Loucy (cell line): Measurements from ENCODE around the gene TELO2.

ENCODE experiments used
- H2AFZ ChIP-seq: fragments of 200-600 bp; sonication (generic); 2 replicates; pipeline ENCODE4 v1.6.0; 2016; ENCODE audit warnings: antibody characterized with exemption, mild to moderate bottlenecking, low read length, moderate library complexity
- H3F3A ChIP-seq: fragments of 200-600 bp; 2 replicates; pipeline ENCODE4 v1.6.0; 2016; ENCODE audit warnings: antibody characterized with exemption, low read depth, mild to moderate bottlenecking
- H3K27me3 ChIP-seq: fragments of 200-600 bp; sonication (generic); 2 replicates; pipeline ENCODE4 v1.6.1; 2014; ENCODE audit warnings: low read length, mild to moderate bottlenecking; ENCODE audit not compliant: insufficient read depth, poor library complexity, severe bottlenecking
- H3K36me3 ChIP-seq: fragments of 200-600 bp; sonication (generic); 2 replicates; pipeline ENCODE4 v1.6.1; 2016; ENCODE audit warnings: low read length; ENCODE audit not compliant: insufficient read depth
- H3K4me1 ChIP-seq: fragments of 200-600 bp; sonication (generic); 2 replicates; pipeline ENCODE4 v1.5.1; 2014; ENCODE audit warnings: low read length, mild to moderate bottlenecking; ENCODE audit not compliant: insufficient read depth, poor library complexity, severe bottlenecking
- H3K4me2 ChIP-seq: fragments of 200-600 bp; sonication (generic); 2 replicates; pipeline ENCODE4 v1.6.0; 2014; ENCODE audit warnings: antibody characterized with exemption, low read length, low read depth, mild to moderate bottlenecking; ENCODE audit not compliant: poor library complexity, severe bottlenecking
- H3K4me3 ChIP-seq: fragments of 200-600 bp; sonication (generic); 2 replicates; pipeline ENCODE4 v1.5.1; 2014; ENCODE audit warnings: low read length, mild to moderate bottlenecking, mixed read lengths; ENCODE audit not compliant: poor library complexity, severe bottlenecking
- H3K79me2 ChIP-seq: fragments of 200-600 bp; sonication (generic); 2 replicates; pipeline ENCODE4 v1.6.1; 2014; ENCODE audit warnings: low read length; ENCODE audit not compliant: insufficient read depth
- H3K9ac ChIP-seq: fragments of 200-600 bp; sonication (generic); 2 replicates; pipeline ENCODE4 v1.6.0; 2014; ENCODE audit warnings: mild to moderate bottlenecking, low read depth, low read length, moderate library complexity; ENCODE audit not compliant: poor library complexity, severe bottlenecking
- H3K9me2 ChIP-seq: fragments of 200-600 bp; sonication (generic); replicated peaks from 2 replicates; pipeline ENCODE4 v1.6.1; 2016; ENCODE audit warnings: low read depth, low read length, mixed read lengths
- H3K9me3 ChIP-seq: fragments of 200-600 bp; sonication (generic); 2 replicates; pipeline ENCODE4 v1.6.1; 2014; ENCODE audit warnings: mild to moderate bottlenecking, antibody characterized with exemption, low read length, low read depth; ENCODE audit not compliant: insufficient read depth
- H4K20me1 ChIP-seq: fragments of 200-600 bp; sonication (generic); 2 replicates; pipeline ENCODE4 v1.6.0; 2014; ENCODE audit warnings: antibody characterized with exemption, low read length, mild to moderate bottlenecking; ENCODE audit not compliant: insufficient read depth, poor library complexity, severe bottlenecking
- EZH2phosphoT487 ChIP-seq: fragments of 200-600 bp; IDR thresholded peaks from 2 replicates; pipeline ENCODE4 v1.6.1; 2018; ENCODE audit warnings: antibody characterized with exemption, mild to moderate bottlenecking, moderate library complexity, borderline replicate concordance
- TF ChIP-seq, protein P1 (sequence below): fragments of 200-600 bp; sonication (generic); conservative IDR thresholded peaks from 2 replicates; pipeline ENCODE4 v1.5.1; 2014; ENCODE audit warnings: mild to moderate bottlenecking, antibody characterized with exemption, low read length

TELO2 gene

DNA sequence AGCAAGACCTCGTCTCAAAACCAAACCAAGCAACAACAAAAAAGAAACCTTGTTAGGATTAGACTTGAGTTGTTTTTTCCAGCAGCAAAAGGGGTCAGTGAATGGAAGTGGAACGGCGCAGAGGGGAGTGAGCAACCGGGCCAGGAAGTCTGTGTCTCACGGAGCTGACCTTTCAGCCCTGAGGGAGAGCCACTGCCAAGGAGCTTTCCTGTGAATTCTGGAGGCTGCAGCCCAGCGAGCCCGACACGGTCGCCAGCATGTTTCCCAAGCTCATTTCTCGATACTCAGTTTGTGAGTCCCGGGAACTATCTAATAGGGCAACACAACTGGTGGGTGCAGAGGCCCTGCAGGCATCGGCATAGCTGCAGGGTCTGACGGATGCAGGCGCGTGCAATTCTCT is 19.6 kb downstream of the TELO2 start:
- Histone ChIP-seq H3F3A (no peaks in the 10 kb centered on the region), H2AFZ (no peak overlapping the region), H4K20me1 (no peaks in the 10 kb centered on the region), H3K79me2 (no peaks in the 10 kb centered on the region), H3K4me2 (no peak overlapping the region), H3K9me2 (no peaks in the 10 kb centered on the region), H3K9ac (no peak overlapping the region), H3K27me3 (no peaks in the 10 kb centered on the region), H3K4me3 (no peak overlapping the region), H3K4me1 (no peaks in the 10 kb centered on the region), H3K36me3 (no peaks in the 10 kb centered on the region), H3K9me3 (no peaks in the 10 kb centered on the region)
- TF ChIP-seq EZH2phosphoT487 = no peak
- TF ChIP-seq, protein P1, sequence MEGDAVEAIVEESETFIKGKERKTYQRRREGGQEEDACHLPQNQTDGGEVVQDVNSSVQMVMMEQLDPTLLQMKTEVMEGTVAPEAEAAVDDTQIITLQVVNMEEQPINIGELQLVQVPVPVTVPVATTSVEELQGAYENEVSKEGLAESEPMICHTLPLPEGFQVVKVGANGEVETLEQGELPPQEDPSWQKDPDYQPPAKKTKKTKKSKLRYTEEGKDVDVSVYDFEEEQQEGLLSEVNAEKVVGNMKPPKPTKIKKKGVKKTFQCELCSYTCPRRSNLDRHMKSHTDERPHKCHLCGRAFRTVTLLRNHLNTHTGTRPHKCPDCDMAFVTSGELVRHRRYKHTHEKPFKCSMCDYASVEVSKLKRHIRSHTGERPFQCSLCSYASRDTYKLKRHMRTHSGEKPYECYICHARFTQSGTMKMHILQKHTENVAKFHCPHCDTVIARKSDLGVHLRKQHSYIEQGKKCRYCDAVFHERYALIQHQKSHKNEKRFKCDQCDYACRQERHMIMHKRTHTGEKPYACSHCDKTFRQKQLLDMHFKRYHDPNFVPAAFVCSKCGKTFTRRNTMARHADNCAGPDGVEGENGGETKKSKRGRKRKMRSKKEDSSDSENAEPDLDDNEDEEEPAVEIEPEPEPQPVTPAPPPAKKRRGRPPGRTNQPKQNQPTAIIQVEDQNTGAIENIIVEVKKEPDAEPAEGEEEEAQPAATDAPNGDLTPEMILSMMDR = no peak

- no peaks in the 10 kb centered on the region for H3K4me1 ChIP-seq
- H3K27me3 ChIP-seq = no peaks in the 10 kb centered on the region
- no peak overlapping the region for H3K4me3 ChIP-seq
- no peak overlapping the region for H2AFZ ChIP-seq
- no peaks in the 10 kb centered on the region for H3K9me3 ChIP-seq
- H3K9me2 ChIP-seq = no peaks in the 10 kb centered on the region
- H4K20me1 ChIP-seq = no peaks in the 10 kb centered on the region
- H3K79me2 ChIP-seq = no peaks in the 10 kb centered on the region
- no peak overlapping the region for H3K9ac ChIP-seq
- H3F3A ChIP-seq = no peaks in the 10 kb centered on the region
- no peaks in the 10 kb centered on the region for H3K36me3 ChIP-seq
- no peak for TF ChIP-seq EZH2phosphoT487
- TF ChIP-seq, protein P1 = no peak
- H3K4me2 ChIP-seq = no peak overlapping the region
These were observed 21.3 kb downstream of the TELO2 start for GRCh38 chr16:1514507-1514906.

DNA sequence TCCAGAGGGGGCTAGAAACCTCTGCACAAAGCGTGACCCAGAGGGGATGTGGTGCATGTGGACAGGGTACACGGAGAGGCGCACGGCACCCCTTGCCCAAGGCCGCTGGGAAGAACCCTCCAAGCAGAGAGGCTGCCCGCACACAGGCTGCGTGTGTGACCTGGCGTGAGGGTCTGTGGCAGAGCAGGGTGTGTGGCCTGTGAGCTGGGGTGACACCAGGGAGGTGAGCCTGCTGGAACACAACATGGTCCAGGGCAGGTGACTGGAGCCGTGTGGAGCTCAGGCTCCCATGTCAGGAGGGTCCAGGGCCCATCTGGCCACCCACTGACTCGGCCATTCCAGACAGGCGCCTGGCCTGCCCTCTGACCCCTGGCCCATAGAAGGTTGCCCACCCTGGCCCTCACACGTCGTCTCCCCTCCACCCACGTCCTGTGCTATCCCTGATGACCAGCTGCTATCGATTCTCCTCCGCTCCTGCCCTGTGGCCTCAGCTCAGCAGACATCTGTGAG is 25.5 kb downstream of the TELO2 start:
- no peak overlapping the region for H3K4me2 ChIP-seq
- H3K4me3 ChIP-seq = no peak overlapping the region
- no peaks in the 10 kb centered on the region for H3K9me2 ChIP-seq
- no peak overlapping the region for H3K9ac ChIP-seq
- no peaks in the 10 kb centered on the region for H3K9me3 ChIP-seq
- no peaks in the 10 kb centered on the region for H3F3A ChIP-seq
- H4K20me1 ChIP-seq = no peaks in the 10 kb centered on the region
- no peaks in the 10 kb centered on the region for H3K27me3 ChIP-seq
- no peaks in the 10 kb centered on the region for H3K36me3 ChIP-seq
- TF ChIP-seq EZH2phosphoT487 = no peak
- no peaks in the 10 kb centered on the region for H3K79me2 ChIP-seq
- H2AFZ ChIP-seq = no peak overlapping the region
- no peaks in the 10 kb centered on the region for H3K4me1 ChIP-seq

DNA sequence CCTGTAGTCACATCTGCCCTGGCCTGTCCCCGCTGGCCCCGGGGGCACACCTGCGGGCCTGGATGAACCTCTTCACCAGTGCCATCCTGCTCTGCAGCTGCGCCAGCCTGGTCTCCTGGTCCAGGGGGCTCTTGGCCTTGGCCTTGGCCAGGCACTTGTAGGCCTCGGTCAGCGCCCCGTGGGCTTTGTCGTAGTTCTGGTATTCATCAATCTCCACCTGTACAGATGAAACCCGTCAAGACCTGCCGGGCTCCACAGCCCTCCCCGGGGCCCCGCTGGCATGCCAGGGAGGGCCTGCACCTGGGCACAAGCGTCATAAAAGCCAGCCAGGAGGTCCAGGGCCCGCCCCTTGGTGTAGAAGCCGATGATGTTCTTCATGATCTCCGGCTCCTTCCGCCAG is 26.7 kb downstream of the TELO2 start:
- no peaks in the 10 kb centered on the region for H3K79me2 ChIP-seq
- H3F3A ChIP-seq = no peaks in the 10 kb centered on the region
- H3K36me3 ChIP-seq = no peaks in the 10 kb centered on the region
- H3K4me3 ChIP-seq = no peak overlapping the region
- H4K20me1 ChIP-seq = no peaks in the 10 kb centered on the region
- H3K9me3 ChIP-seq = no peaks in the 10 kb centered on the region
- no peak overlapping the region for H3K4me2 ChIP-seq
- H3K9me2 ChIP-seq = no peaks in the 10 kb centered on the region
- H3K4me1 ChIP-seq = no peaks in the 10 kb centered on the region
- no peak overlapping the region for H3K9ac ChIP-seq
- TF ChIP-seq, protein P1 = no peak
- no peak for TF ChIP-seq EZH2phosphoT487
- H3K27me3 ChIP-seq = no peaks in the 10 kb centered on the region
- H2AFZ ChIP-seq = no peak overlapping the region
